Naive thymus-derived CD4-positive, alpha-beta T cell (primary cell): Measurements from ENCODE around the gene CEP20. TPM values are rescaled to one million over a fixed set of nuclear protein-coding genes. Genes with fewer than 3 reads are reported as not detected.

Experiments used
- ATAC-seq: fragments of 150-1000 bp; cut with Tn5 transposase; 2 replicates; pipeline ENCODE4 v1.10.0; 2021; ENCODE audit warnings: mild to moderate bottlenecking, moderate library complexity
- CTCF ChIA-PET: fragments of 350-600 bp; sonication (Branson Sonifier 250); formaldehyde crosslinking; loops from one replicate; lab custom pipeline; 2021; ENCODE audit warnings: antibody characterized with exemption; lab: Charles Lee
- POLR2A ChIA-PET: fragments of 350-600 bp; sonication (Branson Sonifier 250); formaldehyde crosslinking; loops from one replicate; lab custom pipeline; 2021; ENCODE audit warnings: antibody characterized with exemption, inconsistent platforms; lab: Charles Lee
- DNase-seq, 9 donors: peaks; one replicate each; pipeline versions ENCODE4 v3.0.0 to v3.0.0-alpha.2; 2020 to 2022; ENCODE audit warnings: mixed read lengths in 1 of 9
- H3K27ac ChIP-seq: one replicate; pipeline ENCODE4 v1.7.0; 2013; ENCODE audit warnings: mild to moderate bottlenecking, low read depth, low read length, moderate library complexity
- H3K27me3 ChIP-seq, 2 donors: one replicate each; pipeline ENCODE4 v1.7.0; 2013; ENCODE audit warnings: low read length in 2 of 2, mild to moderate bottlenecking in 2 of 2, moderate library complexity in 2 of 2; ENCODE audit not compliant: control insufficient read depth in 2 of 2, insufficient read depth in 2 of 2
- H3K36me3 ChIP-seq, 3 experiments: 1 replicate in 2 of 3; 2 replicates in 1 of 3; pipeline ENCODE4 v1.7.0; 2013; ENCODE audit warnings: low read length in 3 of 3, mild to moderate bottlenecking in 3 of 3, moderate library complexity in 1 of 3; ENCODE audit not compliant: insufficient read depth in 3 of 3, control insufficient read depth in 2 of 3
- H3K4me1 ChIP-seq, 2 donors: one replicate each; pipeline ENCODE4 v1.7.0; 2013; ENCODE audit warnings: low read length in 2 of 2, mild to moderate bottlenecking in 2 of 2, moderate library complexity in 1 of 2; ENCODE audit not compliant: control insufficient read depth in 2 of 2, insufficient read depth in 2 of 2
- H3K4me3 ChIP-seq: 2 replicates; pipeline ENCODE4 v1.7.0; 2013; ENCODE audit warnings: mild to moderate bottlenecking, low read length
- H3K9me3 ChIP-seq, 3 experiments: 1 replicate in 2 of 3; 2 replicates in 1 of 3; pipeline ENCODE4 v1.7.0; 2013; ENCODE audit warnings: low read length in 3 of 3; ENCODE audit not compliant: control insufficient read depth in 2 of 3
- H3K27ac Mint-ChIP-seq, 9 donors: one replicate each; pipeline ENCODE4 v1.8.0; 2020 to 2022; ENCODE audit warnings: mixed read lengths in 9 of 9, mild to moderate bottlenecking in 8 of 9, moderate library complexity in 5 of 9, inconsistent platforms in 2 of 9
- H3K27me3 Mint-ChIP-seq, 5 donors: one replicate each; pipeline ENCODE4 v1.8.0; 2021 to 2022; ENCODE audit warnings: mixed read lengths in 5 of 5, mild to moderate bottlenecking in 1 of 5
- H3K36me3 Mint-ChIP-seq, 5 donors: one replicate each; pipeline ENCODE4 v1.8.0; 2020 to 2022; ENCODE audit warnings: mixed read lengths in 5 of 5, mild to moderate bottlenecking in 3 of 5, inconsistent platforms in 1 of 5
- H3K4me1 Mint-ChIP-seq, 7 donors: one replicate each; pipeline ENCODE4 v1.8.0; 2020 to 2022; ENCODE audit warnings: mixed read lengths in 7 of 7, mild to moderate bottlenecking in 3 of 7, inconsistent platforms in 1 of 7
- H3K4me3 Mint-ChIP-seq, 10 donors: one replicate each; pipeline ENCODE4 v1.8.0; 2020 to 2022; ENCODE audit warnings: mild to moderate bottlenecking in 10 of 10, mixed read lengths in 10 of 10, moderate library complexity in 6 of 10, inconsistent platforms in 2 of 10
- H3K9me3 Mint-ChIP-seq, 11 donors: one replicate each; pipeline ENCODE4 v1.8.0; 2020 to 2022; ENCODE audit warnings: mixed read lengths in 11 of 11, mild to moderate bottlenecking in 4 of 11, inconsistent platforms in 1 of 11, moderate library complexity in 1 of 11
- intact Hi-C, 2 donors: fragments of 100-400 bp; cut with micrococcal nuclease; formaldehyde crosslinking; loops; one replicate each; pipeline ENCODE4 v1.15.1; 2023
- polyA plus RNA-seq, 2 donors: library from polyadenylated mRNA; unstranded; fragments of 300-500 nt; fragmentation: Illumina TruSeq; gene quantifications; one replicate each; pipeline ENCODE4 v1.2.3, GENCODE V29; 2021
- total RNA-seq, 6 experiments: library from RNA in 5 of 6; stranded (reverse) in 5 of 6; gene quantifications; 1 replicate in 5 of 6; 2 replicates in 1 of 6; pipeline ENCODE4 v1.2.3 and lab custom pipeline; 2021 to 2026

Gene CEP20
- total and polyA plus RNA-seq, 7 experiments from 2014 or later = 15.4 to 34.9 (median 27.8) TPM

- DNase-seq (no peak), ATAC-seq (no peak)
- H3K27me3 Mint-ChIP-seq = no peaks in the 10 kb centered on the region
- Histone ChIP-seq H3K4me1 (no peaks in the 10 kb centered on the region), H3K4me3 (no peak overlapping the region), H3K27ac (no peak overlapping the region), H3K27me3 (no peaks in the 10 kb centered on the region), H3K36me3 (no peaks in the 10 kb centered on the region), H3K9me3 (no peaks in the 10 kb centered on the region)
- CTCF ChIA-PET = no interaction called here
- H3K4me1 Mint-ChIP-seq = no peaks in the 10 kb centered on the region
- H3K4me3 Mint-ChIP-seq = no peak overlapping the region
- no peak overlapping the region for H3K27ac Mint-ChIP-seq
- POLR2A ChIA-PET = no interaction called here
- intact Hi-C loops = loop anchor here (1.0 to 5.0 kb wide), 3 partner anchors 57 to 304 kb away; no protein-coding TSS in a partner anchor
- peaks cover 0 to 4% (median 0%) of the 10 kb centered on the region in 11 donors for H3K9me3 Mint-ChIP-seq
- no peaks in the 10 kb centered on the region for H3K36me3 Mint-ChIP-seq
Measured at GRCh38 chr16:15822957-15823356, 65.4 kb downstream of the CEP20 start.

- peaks cover 0 to 20% (median 10%) of the 10 kb centered on the region in 11 donors for H3K9me3 Mint-ChIP-seq
- ATAC-seq = no peak
- peaks cover 0 to 6% (median 5%) of the 10 kb centered on the region in 5 donors for H3K36me3 Mint-ChIP-seq
- no peak overlapping the region for H3K4me3 Mint-ChIP-seq
- peaks cover 0 to 11% (median 6%) of the 10 kb centered on the region in 5 donors for H3K27me3 Mint-ChIP-seq
- no peak overlapping the region for H3K4me3 ChIP-seq
- CTCF ChIA-PET = interaction anchor here (1.3 to 1.4 kb wide), 2 partner anchors 9 to 12 kb away, joined by 3 to 6 read pairs; no protein-coding TSS in a partner anchor
- H3K4me1 ChIP-seq = no peaks in the 10 kb centered on the region
- no peaks in the 10 kb centered on the region for H3K4me1 Mint-ChIP-seq
- peaks cover 0 to 6% (median 3%) of the 10 kb centered on the region in 3 experiments for H3K9me3 ChIP-seq
- H3K27ac Mint-ChIP-seq = no peak overlapping the region
- H3K27me3 ChIP-seq = no peaks in the 10 kb centered on the region
- DNase-seq = no peak
- intact Hi-C loops = loop anchor here in 1 of 2 donors (5.0 kb wide), 1 partner anchor 306 kb away; no protein-coding TSS in a partner anchor
- no peak overlapping the region for H3K27ac ChIP-seq
- H3K36me3 ChIP-seq = no peaks in the 10 kb centered on the region
- POLR2A ChIA-PET = no interaction called here
Measured at GRCh38 chr16:15820837-15821236, 67.6 kb downstream of the CEP20 start.

- H3K36me3 ChIP-seq = no peaks in the 10 kb centered on the region
- no peaks in the 10 kb centered on the region for H3K4me1 ChIP-seq
- no peak for ATAC-seq
- peaks cover 0 to 11% (median 7%) of the 10 kb centered on the region in 5 donors for H3K27me3 Mint-ChIP-seq
- H3K4me3 ChIP-seq = no peak overlapping the region
- no peak for DNase-seq
- peaks cover 0 to 10% (median 3%) of the 10 kb centered on the region in 3 experiments for H3K9me3 ChIP-seq
- no peak overlapping the region for H3K4me3 Mint-ChIP-seq
- CTCF ChIA-PET = no interaction called here
- no peak overlapping the region for H3K27ac Mint-ChIP-seq
- intact Hi-C loops = no loop called here
- H3K27me3 ChIP-seq = no peaks in the 10 kb centered on the region
- peaks cover 0 to 32% (median 17%) of the 10 kb centered on the region in 11 donors for H3K9me3 Mint-ChIP-seq
- H3K27ac ChIP-seq = no peak overlapping the region
- H3K36me3 Mint-ChIP-seq = peaks cover 0 to 12% (median 5%) of the 10 kb centered on the region in 5 donors
- H3K4me1 Mint-ChIP-seq = no peaks in the 10 kb centered on the region
- POLR2A ChIA-PET = no interaction called here
Measured at GRCh38 chr16:15819046-15819445, 69.4 kb downstream of the CEP20 start.

- H3K9me3 Mint-ChIP-seq = peaks cover 0 to 32% (median 17%) of the 10 kb centered on the region in 11 donors
- ATAC-seq = no peak
- Histone ChIP-seq H3K4me1 (no peaks in the 10 kb centered on the region), H3K4me3 (no peak overlapping the region), H3K9me3 (peaks cover 0 to 10% (median 3%) of the 10 kb centered on the region in 3 experiments), H3K36me3 (no peaks in the 10 kb centered on the region), H3K27me3 (no peaks in the 10 kb centered on the region), H3K27ac (no peak overlapping the region)
- peaks cover 0 to 12% (median 5%) of the 10 kb centered on the region in 5 donors for H3K36me3 Mint-ChIP-seq
- ChIA-PET CTCF (interaction anchor here (0.6 kb wide), 1 partner anchor 339 kb away, joined by 4 read pairs; no protein-coding TSS in a partner anchor), POLR2A (no interaction called here)
- peaks cover 0 to 11% (median 7%) of the 10 kb centered on the region in 5 donors for H3K27me3 Mint-ChIP-seq
- no peak for DNase-seq
- no peak overlapping the region for H3K4me3 Mint-ChIP-seq
- no peak overlapping the region for H3K27ac Mint-ChIP-seq
- intact Hi-C loops = no loop called here
- no peaks in the 10 kb centered on the region for H3K4me1 Mint-ChIP-seq
Measured at GRCh38 chr16:15817446-15817845, 71.0 kb downstream of the CEP20 start.

- H3K4me3 ChIP-seq = no peak overlapping the region
- Mint-ChIP-seq H3K4me3 (no peak overlapping the region), H3K4me1 (no peaks in the 10 kb centered on the region), H3K27ac (no peak overlapping the region), H3K9me3 (peaks cover 0 to 33% (median 17%) of the 10 kb centered on the region in 11 donors), H3K36me3 (peaks cover 0 to 12% (median 5%) of the 10 kb centered on the region in 5 donors), H3K27me3 (peaks cover 0 to 16% (median 10%) of the 10 kb centered on the region in 5 donors)
- no peak for DNase-seq
- no peaks in the 10 kb centered on the region for H3K36me3 ChIP-seq
- ChIA-PET CTCF (no interaction called here), POLR2A (no interaction called here)
- peaks cover 0 to 10% (median 3%) of the 10 kb centered on the region in 3 experiments for H3K9me3 ChIP-seq
- intact Hi-C loops = no loop called here
- no peaks in the 10 kb centered on the region for H3K27me3 ChIP-seq
- no peak overlapping the region for H3K27ac ChIP-seq
- H3K4me1 ChIP-seq = no peaks in the 10 kb centered on the region
- ATAC-seq = no peak
Measured at GRCh38 chr16:15816228-15816627, 72.2 kb downstream of the CEP20 start.

Other genes with a start within 250 kb of the CEP20 start
- 100 to 1,000 TPM in 4 of 5 experiments, 10 to 100 TPM in 1; 93.0 to 259 (median 185) TPM for gene MARF1, start 245.4 kb downstream of the CEP20 start, total RNA-seq
- gene MARF1, start 245.4 kb downstream of the CEP20 start, polyA plus RNA-seq = 10 to 100 TPM; 12.5 to 17.3 TPM
- gene NDE1, start 238.4 kb downstream of the CEP20 start, total RNA-seq = 100 to 1,000 TPM in 4 of 5 experiments, 10 to 100 TPM in 1; 100.0 to 128 (median 114) TPM
- 10 to 100 TPM; 34.9 to 68.2 TPM for gene NDE1, start 238.4 kb downstream of the CEP20 start, polyA plus RNA-seq
- gene MYH11, start 31.6 kb downstream of the CEP20 start, total RNA-seq = under 1 TPM in 1 of 5 experiments, not detected in 4; 0.05 TPM
- gene MYH11, start 31.6 kb downstream of the CEP20 start, polyA plus RNA-seq = 1 to 10 TPM in 1 of 2 donors, under 1 TPM in 1; 0.39 to 2.2 TPM
- 10 to 100 TPM; 57.3 to 95.8 (median 64.1) TPM for gene ABCC1, start 61.0 kb upstream of the CEP20 start, total RNA-seq
- 1 to 10 TPM; 4.8 to 7.9 TPM for gene ABCC1, start 61.0 kb upstream of the CEP20 start, polyA plus RNA-seq